Breast epithelium (tissue), 3 donors: ENCODE results near the gene A4GALT.

Source experiments
- POLR2AphosphoS5 ChIP-seq, 3 donors: sonication (generic); formaldehyde crosslinking; IDR thresholded peaks; one replicate each; pipeline ENCODE4 v1.6.1; 2017; ENCODE audit warnings: antibody characterized with exemption in 3 of 3
- TF ChIP-seq, protein P1 (sequence below), 3 donors: fragments of 450-650 bp; IDR thresholded peaks; one replicate each; pipeline ENCODE4 v1.5.1; 2016 to 2017; ENCODE audit warnings: antibody characterized with exemption in 3 of 3, mild to moderate bottlenecking in 3 of 3, moderate library complexity in 3 of 3

DNA sequence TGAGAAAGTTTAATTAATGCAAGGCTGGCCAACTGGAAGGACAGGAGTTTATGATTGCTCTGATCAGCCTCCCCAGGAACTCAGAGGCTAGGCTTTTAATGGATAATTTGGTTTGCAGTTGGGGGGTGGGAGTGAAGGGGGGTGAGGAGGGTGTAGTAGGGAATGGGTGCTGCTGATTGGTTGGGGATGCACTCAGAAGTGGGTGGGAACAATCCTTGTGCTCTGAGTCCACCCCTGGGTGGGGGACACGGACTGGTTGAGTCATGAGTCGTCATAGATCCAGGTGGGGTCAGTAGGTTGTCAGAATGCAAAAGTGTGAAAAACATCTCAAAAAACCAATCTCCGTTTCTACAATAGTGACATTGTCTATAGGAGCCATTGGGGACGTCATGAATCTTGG, 50.6 kb downstream of the A4GALT start:
- TF ChIP-seq, protein P1, sequence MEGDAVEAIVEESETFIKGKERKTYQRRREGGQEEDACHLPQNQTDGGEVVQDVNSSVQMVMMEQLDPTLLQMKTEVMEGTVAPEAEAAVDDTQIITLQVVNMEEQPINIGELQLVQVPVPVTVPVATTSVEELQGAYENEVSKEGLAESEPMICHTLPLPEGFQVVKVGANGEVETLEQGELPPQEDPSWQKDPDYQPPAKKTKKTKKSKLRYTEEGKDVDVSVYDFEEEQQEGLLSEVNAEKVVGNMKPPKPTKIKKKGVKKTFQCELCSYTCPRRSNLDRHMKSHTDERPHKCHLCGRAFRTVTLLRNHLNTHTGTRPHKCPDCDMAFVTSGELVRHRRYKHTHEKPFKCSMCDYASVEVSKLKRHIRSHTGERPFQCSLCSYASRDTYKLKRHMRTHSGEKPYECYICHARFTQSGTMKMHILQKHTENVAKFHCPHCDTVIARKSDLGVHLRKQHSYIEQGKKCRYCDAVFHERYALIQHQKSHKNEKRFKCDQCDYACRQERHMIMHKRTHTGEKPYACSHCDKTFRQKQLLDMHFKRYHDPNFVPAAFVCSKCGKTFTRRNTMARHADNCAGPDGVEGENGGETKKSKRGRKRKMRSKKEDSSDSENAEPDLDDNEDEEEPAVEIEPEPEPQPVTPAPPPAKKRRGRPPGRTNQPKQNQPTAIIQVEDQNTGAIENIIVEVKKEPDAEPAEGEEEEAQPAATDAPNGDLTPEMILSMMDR (IDR thresholded peaks at IDR 0.05) = no peak
- no peak for TF ChIP-seq POLR2AphosphoS5 (IDR thresholded peaks at IDR 0.05)
